Keratinocyte (primary cell): ENCODE data around the gene CLIC3. TPM values are rescaled to one million over a fixed set of nuclear protein-coding genes. Genes with fewer than 3 reads are reported as not detected.

Experiments
- DNase-seq: peaks from one replicate; pipeline ENCODE4 v3.0.0-alpha.2; 2011; ENCODE audit warnings: low read depth, missing footprints, low spot score
- FAIRE-seq: peaks from 2 replicates; lab custom pipeline; 2011; peaks lifted over from hg19 to GRCh38; lab: Jason Lieb, UNC
- H2AFZ ChIP-seq: 2 replicates; pipeline ENCODE4 v1.6.0; 2012; ENCODE audit warnings: low read length, control low read depth, inconsistent platforms; ENCODE audit not compliant: control insufficient read depth
- H3K27ac ChIP-seq: 2 replicates; pipeline ENCODE4 v1.5.1; 2011; ENCODE audit warnings: low read length; ENCODE audit not compliant: control insufficient read depth, insufficient read depth
- H3K27me3 ChIP-seq: 3 replicates; pipeline ENCODE4 v1.6.0; 2011; ENCODE audit warnings: low read length; ENCODE audit not compliant: control insufficient read depth, insufficient read depth; ENCODE audit errors: extremely low read depth
- H3K36me3 ChIP-seq, 2 experiments: 2 replicates in 1 of 2; 3 replicates in 1 of 2; pipeline ENCODE4 v1.5.1; 2011; ENCODE audit warnings: low read length in 2 of 2, mild to moderate bottlenecking in 1 of 2; ENCODE audit not compliant: control insufficient read depth in 2 of 2, insufficient read depth in 2 of 2; ENCODE audit errors: extremely low read depth in 1 of 2
- H3K4me1 ChIP-seq: 3 replicates; pipeline ENCODE4 v1.5.1; 2011; ENCODE audit warnings: low read length; ENCODE audit not compliant: control insufficient read depth, insufficient read depth; ENCODE audit errors: extremely low read depth
- H3K4me2 ChIP-seq: 3 replicates; pipeline ENCODE4 v1.6.0; 2011; ENCODE audit warnings: low read depth, low read length; ENCODE audit not compliant: control insufficient read depth, insufficient read depth; ENCODE audit errors: extremely low read depth
- H3K4me3 ChIP-seq, 3 experiments: fragments of 200-600 bp in 1 of 3; sonication (generic) in 1 of 3; 2 replicates in 2 of 3; 3 replicates in 1 of 3; pipeline ENCODE4 v1.5.1; 2011 to 2016; ENCODE audit warnings: low read length in 3 of 3, mild to moderate bottlenecking in 3 of 3, control low read depth in 2 of 3, inconsistent platforms in 1 of 3, low read depth in 1 of 3, mixed read lengths in 1 of 3, mixed run types in 1 of 3, moderate library complexity in 1 of 3; ENCODE audit not compliant: control insufficient read depth in 2 of 3, insufficient read depth in 2 of 3; ENCODE audit errors: extremely low read depth in 1 of 3
- H3K79me2 ChIP-seq: 2 replicates; pipeline ENCODE4 v1.6.0; 2012; ENCODE audit warnings: low read length; ENCODE audit not compliant: control insufficient read depth, insufficient read depth
- H3K9ac ChIP-seq: 3 replicates; pipeline ENCODE4 v1.6.0; 2011; ENCODE audit warnings: low read length; ENCODE audit not compliant: control insufficient read depth, insufficient read depth; ENCODE audit errors: extremely low read depth
- H3K9me1 ChIP-seq: 3 replicates; pipeline ENCODE4 v1.6.0; 2011; ENCODE audit warnings: low read length; ENCODE audit not compliant: control insufficient read depth, insufficient read depth; ENCODE audit errors: extremely low read depth
- H3K9me3 ChIP-seq: 2 replicates; pipeline ENCODE4 v1.5.1; 2012; ENCODE audit warnings: low read depth, low read length; ENCODE audit not compliant: control insufficient read depth
- H4K20me1 ChIP-seq: 3 replicates; pipeline ENCODE4 v1.6.0; 2011; ENCODE audit warnings: low read length; ENCODE audit not compliant: control insufficient read depth, insufficient read depth; ENCODE audit errors: extremely low read depth
- CTCF ChIP-seq, 3 experiments: IDR thresholded peaks in 1 of 3; conservative IDR thresholded peaks in 1 of 3; optimal IDR thresholded peaks in 1 of 3; 2 replicates in 2 of 3; 3 replicates in 1 of 3; pipeline versions ENCODE3 to v1.5.1; 2011; ENCODE audit warnings: low read length in 3 of 3, mild to moderate bottlenecking in 3 of 3, moderate library complexity in 2 of 3, control low read depth in 1 of 3, inconsistent platforms in 1 of 3; ENCODE audit not compliant: insufficient read depth in 2 of 3; ENCODE audit errors: extremely low read depth in 1 of 3
- EZH2 ChIP-seq: IDR thresholded peaks from one replicate; pipeline ENCODE4 v1.6.1; 2012; ENCODE audit warnings: inconsistent platforms, mild to moderate bottlenecking, low read length, moderate library complexity
- dilution Hi-C: fragments of 300-500 bp; cut with MboI; formaldehyde crosslinking; loops from one replicate; pipeline ENCODE4 v1.7.0; 2020; ENCODE audit warnings: low sequenced_read_pairs; ENCODE audit not compliant: extremely low pct_ligation_motif_present
- polyA plus RNA-seq, 5 experiments: library from polyadenylated mRNA; depleted of rRNA in 3 of 5; stranded (reverse) in 3 of 5; stranded (forward) in 1 of 5; unstranded in 1 of 5; fragments of >200 nt; gene quantifications; 1 replicate in 1 of 5; 2 replicates in 3 of 5; 3 replicates in 1 of 5; pipeline versions ENCODE4 v1.2.1 to v1.2.3, GENCODE V29; 2011 to 2012; ENCODE audit warnings: missing spikeins in 2 of 5, low read depth in 1 of 5, low replicate concordance in 1 of 5

Gene CLIC3
- polyA plus RNA-seq, 1 donor (not counting 4 experiments of a cell fraction or from before 2014, with no cell fraction given): 5.5 TPM

DNA sequence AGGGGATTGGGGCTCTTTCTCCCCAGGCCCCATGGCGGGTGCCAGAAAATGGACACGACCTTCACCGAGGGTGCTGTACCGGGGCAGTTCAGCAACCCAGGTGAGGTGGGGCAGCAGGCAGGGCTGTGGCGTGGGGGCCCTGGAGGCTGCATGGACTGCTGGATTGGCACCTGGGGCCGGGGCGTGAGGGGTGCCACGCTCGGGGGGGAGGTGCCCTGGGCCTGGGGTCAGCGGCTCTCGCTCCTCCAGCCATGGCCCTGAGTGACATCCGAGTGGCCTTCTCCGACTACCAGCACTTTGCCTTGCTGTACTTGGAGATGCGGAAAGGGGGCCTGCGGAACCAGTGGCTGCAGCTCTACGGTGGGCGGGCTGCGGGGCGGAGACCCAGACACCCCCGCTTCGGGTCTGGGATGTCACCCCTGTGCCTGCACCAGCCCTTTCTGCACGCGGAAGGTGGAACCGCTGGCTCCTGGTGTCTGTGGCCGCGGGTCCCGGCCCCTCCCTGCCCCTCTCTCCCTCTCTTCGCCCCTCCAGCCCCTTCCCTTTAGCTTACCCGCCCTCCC, 11.8 kb downstream of the CLIC3 start:
- Histone ChIP-seq H3K79me2 (no peaks in the 10 kb centered on the region), H3K27me3 (peaks cover 27% of the 10 kb centered on the region), H3K4me1 (no peaks in the 10 kb centered on the region), H3K9me3 (no peaks in the 10 kb centered on the region), H3K36me3 (no peaks in the 10 kb centered on the region), H3K4me3 (no peak overlapping the region), H3K27ac (no peak overlapping the region), H3K4me2 (no peak overlapping the region), H3K9me1 (no peaks in the 10 kb centered on the region), H3K9ac (no peak overlapping the region), H4K20me1 (no peaks in the 10 kb centered on the region), H2AFZ (no peak overlapping the region)
- no peak for TF ChIP-seq EZH2
- no peak for TF ChIP-seq CTCF (optimal IDR thresholded peaks at IDR 0.05 in 1 of 3, IDR thresholded peaks at IDR 0.05 in 1 of 3, conservative IDR thresholded peaks at IDR 0.05 in 1 of 3; ENCODE audit: extremely low read depth in 1 of 3, insufficient read depth in 2 of 3, low read length in 3 of 3)
- FAIRE-seq: no peak
- DNase-seq: no peak
- dilution Hi-C loops: no loop called here

- H2AFZ ChIP-seq: no peak overlapping the region
- FAIRE-seq (no peak), DNase-seq (no peak)
- peaks cover 27% of the 10 kb centered on the region for H3K27me3 ChIP-seq
- no peak overlapping the region for H3K4me2 ChIP-seq
- H3K9me1 ChIP-seq: no peaks in the 10 kb centered on the region
- H3K4me3 ChIP-seq: no peak overlapping the region
- H3K27ac ChIP-seq: no peak overlapping the region
- no peaks in the 10 kb centered on the region for H3K36me3 ChIP-seq
- no peaks in the 10 kb centered on the region for H3K4me1 ChIP-seq
- no peaks in the 10 kb centered on the region for H4K20me1 ChIP-seq
- H3K9me3 ChIP-seq: no peaks in the 10 kb centered on the region
- TF ChIP-seq CTCF (optimal IDR thresholded peaks at IDR 0.05 in 1 of 3, IDR thresholded peaks at IDR 0.05 in 1 of 3, conservative IDR thresholded peaks at IDR 0.05 in 1 of 3; ENCODE audit: extremely low read depth in 1 of 3, insufficient read depth in 2 of 3, low read length in 3 of 3) (no peak), EZH2 (no peak)
- dilution Hi-C loops: no loop called here
- H3K9ac ChIP-seq: no peak overlapping the region
- no peaks in the 10 kb centered on the region for H3K79me2 ChIP-seq
These were observed 12.6 kb downstream of the CLIC3 start for GRCh38 chr9:136983656-136984314.
